WTC11 (cell line): ENCODE measurements around the gene INSC.

ENCODE experiments used
- AFF4 ChIP-seq: sonication (generic); formaldehyde crosslinking; IDR thresholded peaks from 2 replicates; pipeline ENCODE4 v1.8.1; 2023; ENCODE audit warnings: mild to moderate bottlenecking, missing genetic modification reagents, borderline replicate concordance
- CTCF ChIP-seq: fragments of 200-600 bp; IDR thresholded peaks from 2 replicates; pipeline ENCODE4 v1.8.0; 2022; ENCODE audit warnings: antibody characterized with exemption
- ESRRA ChIP-seq: sonication (generic); formaldehyde crosslinking; IDR thresholded peaks from 2 replicates; pipeline ENCODE4 v1.8.1; 2022; ENCODE audit warnings: mild to moderate bottlenecking, missing genetic modification reagents, borderline replicate concordance
- JUN ChIP-seq: sonication (generic); formaldehyde crosslinking; IDR thresholded peaks from 2 replicates; pipeline ENCODE4 v1.8.0; 2023; ENCODE audit warnings: mild to moderate bottlenecking, missing genetic modification reagents
- RELA ChIP-seq: sonication (generic); formaldehyde crosslinking; IDR thresholded peaks from 2 replicates; pipeline ENCODE4 v1.8.1; 2022; ENCODE audit warnings: missing genetic modification reagents, mild to moderate bottlenecking, borderline replicate concordance
- TEAD4 ChIP-seq: sonication (generic); formaldehyde crosslinking; IDR thresholded peaks from 2 replicates; pipeline ENCODE4 v1.8.0; 2022; ENCODE audit warnings: mild to moderate bottlenecking, missing genetic modification reagents
- TP53 ChIP-seq: sonication (generic); formaldehyde crosslinking; IDR thresholded peaks from 2 replicates; pipeline ENCODE4 v1.8.1; 2023; ENCODE audit warnings: mild to moderate bottlenecking, missing genetic modification reagents
- ZBTB43 ChIP-seq: sonication (generic); formaldehyde crosslinking; IDR thresholded peaks from 2 replicates; pipeline ENCODE4 v1.8.1; 2023; ENCODE audit warnings: mild to moderate bottlenecking, missing genetic modification reagents
- ZNF232 ChIP-seq: sonication (generic); formaldehyde crosslinking; IDR thresholded peaks from 2 replicates; pipeline ENCODE4 v1.8.0; 2022; ENCODE audit warnings: mild to moderate bottlenecking, missing genetic modification reagents
- ZNF263 ChIP-seq: sonication (generic); formaldehyde crosslinking; IDR thresholded peaks from 2 replicates; pipeline ENCODE4 v1.8.1; 2022; ENCODE audit warnings: low read depth, mild to moderate bottlenecking, moderate library complexity, missing genetic modification reagents
- ZNF512 ChIP-seq: sonication (generic); formaldehyde crosslinking; IDR thresholded peaks from 2 replicates; pipeline ENCODE4 v1.8.1; 2022; ENCODE audit warnings: missing genetic modification reagents, borderline replicate concordance

- TF ChIP-seq ZNF263 (no peak), ZNF512 (CRISPR knock-in tag) (no peak), CTCF (no peak), JUN (CRISPR knock-in tag) (no peak), ZNF232 (CRISPR knock-in tag) (no peak), AFF4 (CRISPR knock-in tag) (no peak), ZBTB43 (CRISPR knock-in tag) (no peak), TEAD4 (CRISPR knock-in tag) (no peak), ESRRA (CRISPR knock-in tag) (no peak), TP53 (CRISPR knock-in tag) (no peak), RELA (CRISPR knock-in tag) (no peak)
These were observed 47.1 kb downstream of the INSC start for GRCh38 chr11:15161790-15162189.
